GM18519 (cell line): ENCODE data around the gene CYP4F3.
"Not testable (repeated sequence)": the region's sequence is repeated elsewhere in the genome, so short reads cannot be mapped to it uniquely, and the experiment has no call there.

ENCODE experiments used
- ATAC-seq: cut with Tn5 transposase; IDR thresholded peaks from one replicate; pipeline ENCODE4 v1.9.1; 2021; ENCODE audit warnings: mild to moderate bottlenecking, moderate library complexity; ENCODE audit not compliant: unreplicated experiment, low FRiP score

The CYP4F3 gene

DNA sequence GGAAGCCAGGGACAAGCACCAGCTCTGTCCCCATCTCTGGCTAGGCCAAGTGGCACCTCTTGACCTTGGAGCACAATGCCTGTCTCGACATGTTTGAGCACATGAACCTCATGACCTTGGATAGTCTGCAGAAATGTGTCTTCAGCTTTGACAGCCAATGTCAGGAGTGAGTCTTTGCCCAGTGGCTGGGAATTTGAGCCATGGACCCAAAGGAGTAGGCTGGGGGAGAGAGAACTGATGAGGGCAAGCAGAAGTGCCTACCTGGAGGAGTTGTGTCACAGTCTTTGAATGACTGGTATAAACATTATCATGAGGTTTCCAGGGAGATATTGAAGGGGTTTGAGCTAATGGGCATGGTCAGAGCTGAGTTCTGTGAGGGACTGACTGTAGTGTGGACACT lies 25.5 kb downstream of the CYP4F3 start:
- ATAC-seq, result no peak

DNA sequence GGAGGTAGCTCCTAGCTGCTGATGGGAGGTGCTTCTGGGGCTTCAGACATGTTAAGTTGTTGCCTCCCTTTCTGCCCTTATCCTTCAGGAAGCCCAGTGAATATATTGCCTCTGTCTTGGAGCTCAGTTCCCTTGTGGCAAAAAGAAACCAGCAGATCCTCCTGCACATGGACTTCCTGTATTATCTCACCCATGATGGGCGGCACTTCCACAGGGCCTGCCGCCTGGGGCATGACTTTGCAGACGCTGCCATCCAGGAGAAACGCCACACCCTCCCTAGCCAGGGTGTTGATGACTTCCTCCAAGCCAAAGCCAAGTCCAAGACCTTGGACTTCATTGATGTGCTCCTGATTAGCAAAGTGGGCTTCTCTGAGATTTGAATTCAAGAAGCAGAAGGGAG lies 26.2 kb downstream of the CYP4F3 start:
- no peak for ATAC-seq

GRCh38 chr19:15669440-15669839 lies 28.7 kb downstream of the CYP4F3 start:
- no peak for ATAC-seq

DNA sequence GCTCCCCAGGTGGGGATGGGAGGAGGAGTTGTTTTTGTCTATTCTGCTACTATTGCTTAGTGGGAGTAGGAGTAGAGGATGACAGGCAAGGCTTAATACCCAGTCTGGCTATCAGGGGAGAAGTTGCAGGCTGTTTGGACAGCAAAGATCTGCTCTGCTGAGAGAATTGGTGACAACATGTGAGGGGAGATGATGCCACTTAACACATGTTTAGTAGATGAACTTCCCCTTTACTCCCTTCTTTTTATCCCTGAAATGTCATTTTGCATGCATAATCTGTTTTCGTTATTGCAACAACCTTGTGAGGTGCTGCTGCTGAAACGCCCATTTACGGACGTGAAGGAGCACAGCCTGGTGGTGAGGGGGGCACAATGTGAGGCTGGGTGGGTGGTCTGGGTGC lies 29.2 kb downstream of the CYP4F3 start:
- no peak for ATAC-seq

DNA sequence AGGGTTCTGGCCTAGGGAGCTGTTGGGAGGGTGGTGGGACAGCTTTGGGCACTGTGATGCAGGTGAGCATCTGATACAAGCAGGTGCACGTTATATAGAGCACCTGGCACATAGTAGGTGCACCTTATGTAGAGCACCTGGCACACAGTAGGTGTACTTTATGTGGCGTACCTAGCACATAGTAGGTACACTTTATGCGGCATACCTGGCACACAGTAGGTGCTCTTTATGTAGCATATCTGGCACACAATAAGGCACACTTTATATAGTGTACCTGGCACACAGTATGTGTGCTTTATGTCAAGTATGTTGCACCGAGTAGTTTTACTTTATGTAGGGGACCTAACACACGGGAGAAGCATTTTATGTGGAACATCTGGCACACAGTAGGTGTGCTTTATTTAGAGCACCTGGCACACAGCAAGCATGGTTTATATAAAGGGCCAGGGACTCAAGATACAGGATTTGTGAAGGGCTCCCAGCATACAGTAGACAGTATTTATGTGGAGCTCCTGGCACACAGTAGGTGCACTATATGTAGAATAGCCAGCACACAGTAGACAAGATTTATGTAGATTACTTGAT lies 30.6 kb downstream of the CYP4F3 start:
- ATAC-seq, result no peak

GRCh38 chr19:15671891-15672579 lies 31.3 kb downstream of the CYP4F3 start:
- ATAC-seq, result no peak

GRCh38 chr19:15672580-15673175 lies 32.0 kb downstream of the CYP4F3 start, which contains the start of gene CYP4F12:
CYP4F12 (plus strand) TSS chr19:15673087; CDS start chr19:15673530, 443 bp downstream.
- ATAC-seq, result no peak

DNA sequence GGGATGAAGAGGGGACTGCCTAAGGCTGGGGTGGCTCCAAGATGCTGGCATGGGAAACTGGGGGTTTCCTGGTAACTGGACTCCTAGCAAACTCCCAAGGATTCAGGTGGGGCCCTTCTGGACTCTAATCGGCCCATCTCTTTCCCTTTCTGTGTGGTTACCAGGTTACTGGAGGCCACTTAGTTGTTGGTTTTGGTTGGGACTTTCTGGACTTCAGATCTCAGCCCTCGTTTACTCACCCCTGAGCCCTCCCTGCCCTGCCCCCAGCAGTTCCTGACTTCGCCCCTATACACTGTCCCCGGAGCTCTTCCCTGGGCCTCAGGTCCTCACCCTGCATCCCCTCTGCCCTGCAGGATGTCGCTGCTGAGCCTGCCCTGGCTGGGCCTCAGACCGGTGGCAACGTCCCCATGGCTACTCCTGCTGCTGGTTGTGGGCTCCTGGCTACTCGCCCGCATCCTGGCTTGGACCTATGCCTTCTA lies 32.5 kb downstream of the CYP4F3 start:
- ATAC-seq, result no peak

DNA sequence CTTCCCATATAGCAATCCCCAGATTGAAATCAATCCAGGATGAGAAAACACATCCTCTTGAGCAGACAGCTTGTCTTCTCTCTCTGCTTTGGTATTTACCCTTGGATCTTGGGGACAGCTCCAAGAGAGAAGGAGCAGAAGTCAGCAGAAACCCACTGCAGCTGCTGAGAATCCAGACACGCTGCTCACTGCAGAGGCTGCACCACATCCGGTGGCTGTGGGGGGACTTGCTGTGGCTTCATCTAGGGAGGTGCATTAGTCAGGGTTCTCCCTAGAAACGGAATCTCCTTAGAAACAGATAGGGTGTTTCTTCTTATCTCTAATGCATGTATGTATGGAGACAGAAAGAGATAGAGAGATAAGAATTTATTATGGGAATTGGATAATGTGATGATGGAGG lies 34.9 kb downstream of the CYP4F3 start:
- ATAC-seq, result no peak

DNA sequence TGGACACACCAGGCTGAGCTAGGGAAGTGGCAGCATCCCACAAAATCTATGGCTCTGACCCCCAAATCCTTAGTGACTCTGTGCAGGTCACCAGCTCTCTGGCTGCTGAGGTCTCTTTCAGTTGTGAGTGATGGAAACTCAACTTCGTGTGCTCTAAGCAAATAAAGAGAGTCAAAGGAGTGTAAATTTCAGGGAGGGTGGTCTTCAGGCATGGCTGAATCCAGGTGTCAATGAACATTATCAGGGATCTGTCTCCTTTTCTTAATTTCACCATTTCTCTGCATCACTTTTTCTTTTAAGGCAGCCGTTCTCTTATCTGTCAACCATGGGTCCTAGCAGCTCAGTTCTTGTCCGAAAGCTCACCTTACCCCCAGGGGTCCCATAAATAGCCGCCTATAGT lies 38.4 kb downstream of the CYP4F3 start:
- ATAC-seq, result no peak

DNA sequence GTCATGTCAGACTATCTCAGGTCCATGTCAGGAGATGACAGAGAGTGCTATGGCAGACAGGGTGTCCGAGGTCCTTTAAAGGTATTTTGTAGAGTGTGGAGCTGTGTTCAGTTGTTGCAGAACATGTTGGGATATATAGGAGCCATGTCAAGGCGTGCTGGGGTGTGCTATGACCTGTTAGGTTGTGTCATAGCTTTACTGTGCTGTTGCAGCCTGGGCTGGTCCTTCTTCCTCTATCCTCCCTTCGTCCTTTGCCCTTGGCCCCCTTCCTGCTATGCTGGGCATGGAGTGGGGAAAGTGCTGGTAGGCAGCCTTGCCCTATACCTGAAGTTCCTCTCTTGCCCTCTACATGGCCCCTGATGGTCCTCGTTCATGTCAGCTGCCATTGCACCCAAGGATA lies 39.2 kb downstream of the CYP4F3 start:
- not testable (repeated sequence) for ATAC-seq

DNA sequence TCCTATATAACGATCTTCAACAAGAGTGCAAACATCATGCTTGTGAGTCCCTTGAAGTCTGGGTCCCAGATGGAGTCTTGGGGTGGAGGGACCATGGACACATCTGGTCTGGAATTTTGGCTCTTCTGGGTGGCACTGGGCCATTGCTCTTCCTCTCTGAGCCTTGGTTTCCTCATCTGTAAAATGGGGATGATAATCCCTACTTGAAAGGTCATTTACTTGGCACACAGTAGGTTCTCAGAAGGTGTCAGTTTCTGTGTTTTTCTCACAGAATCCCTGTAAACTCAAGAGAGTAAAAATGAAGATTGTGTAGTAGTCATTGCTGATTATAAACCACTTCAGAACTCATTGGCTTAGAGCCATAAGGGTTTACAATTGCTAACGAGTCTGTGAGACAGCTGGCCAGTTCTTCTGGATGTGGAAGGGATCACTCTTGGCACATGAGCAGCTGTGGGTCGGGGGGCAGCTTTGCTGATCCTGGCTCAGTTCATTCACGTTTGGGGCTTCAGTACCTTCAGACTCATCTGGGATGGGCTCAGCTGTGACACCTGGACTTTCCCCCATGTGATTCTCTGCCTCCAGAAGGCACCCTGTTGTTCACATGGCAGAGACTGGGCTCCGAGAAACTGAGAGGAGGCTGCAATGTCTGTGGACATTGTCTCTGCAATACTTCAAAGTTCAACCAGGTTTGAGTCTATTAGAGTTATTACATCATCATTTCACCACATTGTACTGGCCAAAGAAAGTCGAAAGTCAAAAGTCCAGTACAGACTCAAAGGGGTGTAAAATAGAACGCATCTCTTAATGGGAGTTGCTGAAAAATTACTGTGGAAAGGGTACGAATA lies 40.0 kb downstream of the CYP4F3 start:
- ATAC-seq, result no peak

GRCh38 chr19:15683411-15683810 lies 42.7 kb downstream of the CYP4F3 start:
- no peak for ATAC-seq

- no peak for ATAC-seq
These were observed 44.1 kb downstream of the CYP4F3 start for GRCh38 chr19:15684828-15685227.

DNA sequence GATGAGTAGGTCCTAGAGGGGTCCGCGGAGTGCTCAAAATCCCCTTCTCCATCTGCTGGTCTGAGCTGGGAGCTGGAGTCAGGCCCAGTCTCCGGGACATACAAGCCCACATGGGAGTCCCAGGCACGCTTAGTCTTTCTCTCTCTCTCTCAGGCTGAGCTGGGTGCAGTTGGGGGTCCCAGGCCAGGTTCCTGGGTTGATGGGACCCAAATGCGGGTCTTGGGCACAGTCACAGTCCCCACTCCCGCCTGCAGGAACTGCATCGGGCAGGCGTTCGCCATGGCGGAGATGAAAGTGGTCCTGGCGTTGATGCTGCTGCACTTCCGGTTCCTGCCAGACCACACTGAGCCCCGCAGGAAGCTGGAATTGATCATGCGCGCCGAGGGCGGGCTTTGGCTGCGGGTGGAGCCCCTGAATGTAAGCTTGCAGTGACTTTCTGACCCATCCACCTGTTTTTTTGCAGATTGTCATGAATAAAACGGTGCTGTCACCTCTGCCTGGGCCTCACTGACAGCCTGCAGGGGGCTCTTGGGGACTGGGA lies 56.0 kb downstream of the CYP4F3 start:
- no peak for ATAC-seq

- ATAC-seq, result no peak
These were observed 61.2 kb downstream of the CYP4F3 start for GRCh38 chr19:15701757-15702533.

DNA sequence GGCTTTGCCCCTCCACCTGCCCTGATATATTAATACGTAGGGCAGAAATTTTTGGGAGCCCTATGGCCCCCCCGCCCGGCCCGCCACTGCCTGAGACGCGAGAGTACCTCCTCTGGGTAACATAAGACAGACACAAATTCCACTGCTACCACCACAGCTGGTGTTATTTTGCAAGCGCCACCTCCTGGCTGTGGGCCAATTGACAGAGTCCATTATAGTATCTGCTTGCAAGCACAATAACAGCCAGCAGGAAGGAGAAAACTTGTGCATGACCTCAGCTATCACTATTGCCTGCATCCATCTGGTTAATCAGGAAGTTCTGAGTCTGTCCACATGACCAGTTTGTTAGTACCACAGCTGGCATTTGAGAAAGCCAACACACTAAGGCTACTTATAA lies 61.8 kb downstream of the CYP4F3 start:
- ATAC-seq, result no peak
